WTC11 (cell line): Measurements from ENCODE around the gene SPRTN. TPM values are rescaled to one million over a fixed set of nuclear protein-coding genes. Genes with fewer than 3 reads are reported as not detected.

Source experiments
- ATF2 ChIP-seq: sonication (generic); formaldehyde crosslinking; IDR thresholded peaks from 2 replicates; pipeline ENCODE4 v1.8.1; 2022; ENCODE audit warnings: low read depth, missing genetic modification reagents, borderline replicate concordance
- NR2C2 ChIP-seq: sonication (generic); formaldehyde crosslinking; IDR thresholded peaks from 2 replicates; pipeline ENCODE4 v1.8.0; 2022; ENCODE audit warnings: mild to moderate bottlenecking, missing genetic modification reagents
- PREB ChIP-seq: sonication (generic); formaldehyde crosslinking; IDR thresholded peaks from 2 replicates; pipeline ENCODE4 v1.8.1; 2022; ENCODE audit warnings: mild to moderate bottlenecking, missing genetic modification reagents, moderate library complexity, borderline replicate concordance
- total RNA-seq: library from RNA; stranded (reverse); gene quantifications from 3 replicates; pipeline ENCODE4 v1.2.3, GENCODE V29; 2021
- TF ChIP-seq, protein P1 (sequence below): fragments of 250-450 bp; sonication (Bioruptor Pico); IDR thresholded peaks from 2 replicates; pipeline ENCODE4 v1.8.0; 2021; ENCODE audit warnings: mild to moderate bottlenecking
- TF ChIP-seq, protein P2 (sequence below): sonication (generic); formaldehyde crosslinking; IDR thresholded peaks from 2 replicates; pipeline ENCODE4 v1.8.1; 2023; ENCODE audit warnings: mild to moderate bottlenecking, missing genetic modification reagents, moderate library complexity

The SPRTN gene
- total RNA-seq, 1 experiment from 2014 or later, result 14.6 TPM

DNA sequence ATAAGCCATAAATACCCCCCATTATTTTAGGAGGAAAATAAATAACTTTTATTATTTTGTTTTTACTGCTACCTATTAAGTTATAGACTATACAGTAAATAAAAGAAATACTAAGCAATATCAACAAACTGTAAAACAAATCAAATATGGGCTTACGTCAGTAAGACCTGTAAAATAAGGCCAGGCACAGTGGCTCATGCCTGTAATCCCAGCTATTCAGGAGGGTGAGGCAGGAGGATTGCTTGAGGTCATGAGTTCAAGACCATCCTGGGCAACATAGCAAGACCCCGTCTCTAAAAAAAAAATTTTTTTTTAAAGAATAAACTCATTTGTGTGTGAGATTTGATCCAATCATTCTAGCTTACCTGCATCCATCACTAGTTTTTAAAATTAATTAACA lies 66.2 kb downstream of the SPRTN start (continued):
- TF ChIP-seq PREB (no peak), NR2C2 (CRISPR knock-in tag) (no peak), ATF2 (CRISPR knock-in tag) (no peak)
- TF ChIP-seq, protein P1, sequence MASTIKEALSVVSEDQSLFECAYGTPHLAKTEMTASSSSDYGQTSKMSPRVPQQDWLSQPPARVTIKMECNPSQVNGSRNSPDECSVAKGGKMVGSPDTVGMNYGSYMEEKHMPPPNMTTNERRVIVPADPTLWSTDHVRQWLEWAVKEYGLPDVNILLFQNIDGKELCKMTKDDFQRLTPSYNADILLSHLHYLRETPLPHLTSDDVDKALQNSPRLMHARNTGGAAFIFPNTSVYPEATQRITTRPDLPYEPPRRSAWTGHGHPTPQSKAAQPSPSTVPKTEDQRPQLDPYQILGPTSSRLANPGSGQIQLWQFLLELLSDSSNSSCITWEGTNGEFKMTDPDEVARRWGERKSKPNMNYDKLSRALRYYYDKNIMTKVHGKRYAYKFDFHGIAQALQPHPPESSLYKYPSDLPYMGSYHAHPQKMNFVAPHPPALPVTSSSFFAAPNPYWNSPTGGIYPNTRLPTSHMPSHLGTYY, result no peak
- TF ChIP-seq, protein P2, sequence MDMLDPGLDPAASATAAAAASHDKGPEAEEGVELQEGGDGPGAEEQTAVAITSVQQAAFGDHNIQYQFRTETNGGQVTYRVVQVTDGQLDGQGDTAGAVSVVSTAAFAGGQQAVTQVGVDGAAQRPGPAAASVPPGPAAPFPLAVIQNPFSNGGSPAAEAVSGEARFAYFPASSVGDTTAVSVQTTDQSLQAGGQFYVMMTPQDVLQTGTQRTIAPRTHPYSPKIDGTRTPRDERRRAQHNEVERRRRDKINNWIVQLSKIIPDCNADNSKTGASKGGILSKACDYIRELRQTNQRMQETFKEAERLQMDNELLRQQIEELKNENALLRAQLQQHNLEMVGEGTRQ (CRISPR knock-in tag), result no peak
- TF ChIP-seq, all 79 proteins: peak for 0

Other genes starting within 250 kb of the SPRTN start
- gene TRIM67, start 176.2 kb upstream of the SPRTN start, total RNA-seq, result not detected in 3 replicates
- 32.8 to 40.4 TPM (median 38.4 TPM) in 3 replicates for gene GNPAT, start 97.1 kb upstream of the SPRTN start, total RNA-seq
- gene EXOC8, start 441 bp upstream of the SPRTN start, total RNA-seq, result 9.1 to 11.3 TPM (median 10.2 TPM) in 3 replicates
- gene EGLN1, start 84.0 kb downstream of the SPRTN start, total RNA-seq, result 13.7 to 17.7 TPM (median 15.3 TPM) in 3 replicates
- 36.8 to 38.0 TPM (median 36.8 TPM) in 3 replicates for gene TSNAX, start 190.4 kb downstream of the SPRTN start, total RNA-seq